GM20000 (cell line): ENCODE measurements around the gene TSPEAR.

ENCODE experiments used
- DNase-seq: peaks from one replicate; pipeline ENCODE4 v3.0.0; 2012; ENCODE audit warnings: low spot score
- TF ChIP-seq, protein P1 (sequence below): IDR thresholded peaks from 2 replicates; pipeline ENCODE4 v1.5.1; 2012; ENCODE audit warnings: mild to moderate bottlenecking, control low read depth; ENCODE audit errors: extremely low read depth, missing control alignments

TSPEAR gene

GRCh38 chr21:44539991-44540666 lies 171.2 kb downstream of the TSPEAR start, which contains the start of gene KRTAP10-1:
Gene KRTAP10-1, minus strand, starts transcription at chr21:44540195. Its CDS starts 45 bp downstream, at chr21:44540150.
- no peak for DNase-seq
- TF ChIP-seq, protein P1, sequence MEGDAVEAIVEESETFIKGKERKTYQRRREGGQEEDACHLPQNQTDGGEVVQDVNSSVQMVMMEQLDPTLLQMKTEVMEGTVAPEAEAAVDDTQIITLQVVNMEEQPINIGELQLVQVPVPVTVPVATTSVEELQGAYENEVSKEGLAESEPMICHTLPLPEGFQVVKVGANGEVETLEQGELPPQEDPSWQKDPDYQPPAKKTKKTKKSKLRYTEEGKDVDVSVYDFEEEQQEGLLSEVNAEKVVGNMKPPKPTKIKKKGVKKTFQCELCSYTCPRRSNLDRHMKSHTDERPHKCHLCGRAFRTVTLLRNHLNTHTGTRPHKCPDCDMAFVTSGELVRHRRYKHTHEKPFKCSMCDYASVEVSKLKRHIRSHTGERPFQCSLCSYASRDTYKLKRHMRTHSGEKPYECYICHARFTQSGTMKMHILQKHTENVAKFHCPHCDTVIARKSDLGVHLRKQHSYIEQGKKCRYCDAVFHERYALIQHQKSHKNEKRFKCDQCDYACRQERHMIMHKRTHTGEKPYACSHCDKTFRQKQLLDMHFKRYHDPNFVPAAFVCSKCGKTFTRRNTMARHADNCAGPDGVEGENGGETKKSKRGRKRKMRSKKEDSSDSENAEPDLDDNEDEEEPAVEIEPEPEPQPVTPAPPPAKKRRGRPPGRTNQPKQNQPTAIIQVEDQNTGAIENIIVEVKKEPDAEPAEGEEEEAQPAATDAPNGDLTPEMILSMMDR = no peak

DNA sequence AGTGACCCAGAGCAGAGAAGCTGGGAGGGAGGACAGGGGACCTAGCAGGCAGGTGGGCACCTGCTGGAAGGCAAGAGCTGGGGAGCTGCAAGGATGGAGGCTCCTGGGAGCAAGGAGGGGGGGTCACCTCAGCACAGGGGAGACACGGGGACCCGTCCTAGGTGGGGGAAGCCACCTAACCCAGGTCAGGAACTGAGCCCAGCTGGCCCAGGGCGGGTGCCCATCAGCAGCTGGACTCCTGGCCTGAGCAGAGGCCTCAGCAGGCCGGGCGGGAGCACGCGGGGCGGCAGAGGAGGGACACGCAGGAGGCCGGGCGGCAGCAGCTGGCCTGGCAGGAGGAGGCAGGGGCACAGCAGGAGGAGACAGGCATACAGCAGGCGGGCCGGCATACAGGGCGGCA lies 172.3 kb downstream of the TSPEAR start:
- no peak for DNase-seq
- TF ChIP-seq, protein P1 = no peak

DNA sequence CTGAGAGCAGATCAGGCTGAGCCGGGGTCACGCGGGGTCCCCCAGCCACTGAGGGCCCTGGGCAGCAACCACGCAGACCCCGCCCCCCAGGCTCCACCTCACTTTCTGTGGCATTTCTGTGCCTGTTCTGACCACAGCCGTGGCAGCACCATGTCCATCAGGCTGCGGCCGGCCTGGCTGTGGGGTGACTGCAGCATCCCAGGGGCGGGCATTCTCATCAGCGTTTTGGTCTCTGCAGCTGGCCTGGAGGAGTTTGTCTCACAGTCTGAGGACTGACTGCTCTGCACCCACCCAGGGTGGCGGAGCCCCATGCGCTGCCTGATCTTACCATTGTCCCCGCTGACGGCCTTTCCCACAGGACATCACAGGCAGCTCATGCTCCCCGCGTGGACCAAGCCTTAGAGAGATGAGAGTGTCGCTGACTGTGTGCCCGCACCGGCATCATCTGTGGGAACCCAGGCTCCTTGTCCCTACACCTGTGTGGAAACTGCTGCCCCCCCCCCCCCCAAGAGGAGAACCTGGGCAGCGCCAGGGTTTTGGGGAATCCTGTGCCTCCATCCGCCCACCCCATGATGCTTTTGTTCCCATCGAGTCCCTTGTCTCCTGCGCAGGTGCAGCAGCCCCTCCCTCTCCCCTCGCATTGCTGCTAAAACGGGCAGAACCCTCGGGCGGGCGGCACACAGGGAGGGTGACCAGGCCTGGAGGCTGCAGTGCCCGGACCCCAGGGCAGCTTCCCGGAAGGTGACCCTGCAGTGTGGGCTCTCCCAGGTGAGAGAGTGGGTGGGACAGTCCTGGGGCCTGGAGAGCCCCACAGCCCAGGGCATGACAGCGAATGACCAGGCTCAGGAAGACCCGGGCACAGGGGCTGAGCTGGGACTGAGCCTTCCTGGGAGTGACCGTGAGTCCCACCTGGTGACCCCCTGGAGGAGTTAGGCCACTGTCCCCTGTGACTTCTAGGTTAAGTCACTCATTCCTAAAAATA lies 173.2 kb downstream of the TSPEAR start:
- DNase-seq = no peak
- TF ChIP-seq, protein P1 = no peak

- no peak for DNase-seq
- TF ChIP-seq, protein P1 = no peak
These were observed 175.4 kb downstream of the TSPEAR start for GRCh38 chr21:44535963-44536362.

DNA sequence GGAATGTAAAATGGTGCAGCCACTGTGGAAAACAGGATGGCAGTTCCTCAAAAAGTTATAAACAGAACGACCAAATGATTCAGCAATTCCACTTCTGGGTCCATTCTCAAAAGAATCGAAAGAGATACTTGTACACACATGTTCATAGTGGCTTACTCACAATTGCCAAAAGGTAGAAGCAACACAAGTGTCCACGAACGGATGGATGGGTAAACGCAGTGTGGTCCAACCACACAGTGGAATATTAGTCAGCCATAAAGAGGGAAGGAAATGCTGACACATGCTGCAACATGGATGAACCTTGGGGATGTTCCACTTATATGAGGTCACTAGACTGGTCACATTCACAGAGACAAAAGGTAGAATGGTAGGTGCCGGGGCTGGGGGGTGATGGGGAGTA lies 176.7 kb downstream of the TSPEAR start:
- no peak for DNase-seq
- TF ChIP-seq, protein P1 = no peak

- TF ChIP-seq, protein P1 = no peak
- DNase-seq = no peak
These were observed 177.3 kb downstream of the TSPEAR start for GRCh38 chr21:44533891-44534627.
